ENCODE measurements around the gene GLP1R.

GLP1R gene

DNA sequence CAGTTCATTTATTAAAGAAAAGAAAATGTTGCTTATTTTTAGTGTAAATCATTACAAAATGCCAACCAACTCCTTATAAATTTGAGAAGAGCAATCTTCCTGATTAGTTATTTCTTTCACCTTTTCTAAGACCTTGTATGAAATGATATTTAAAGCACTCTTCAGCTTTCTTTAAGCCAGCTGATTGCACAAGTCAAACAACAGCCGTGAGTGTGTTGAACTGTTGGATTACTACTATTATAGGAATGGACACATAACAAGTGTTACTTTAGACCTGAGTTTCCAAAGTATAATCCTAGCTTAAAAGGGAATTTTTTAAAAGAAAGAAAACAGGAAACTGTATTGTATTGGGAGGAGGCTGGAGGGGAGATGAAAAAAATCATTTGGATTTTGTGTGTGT, 26.8 kb upstream of the GLP1R start:
- TF ChIP-seq CTCF (IDR thresholded peaks at IDR 0.05; ENCODE audit: low read depth, low read length) = no peak
- no peak for DNase-seq (ENCODE audit: low read depth in 2 of 2)
- no peak overlapping the region for H3K4me3 ChIP-seq (replicated peaks in 1 of 2; ENCODE audit: low read depth in 2 of 2, low read length in 2 of 2)

GRCh38 chr6:39026175-39026574, 22.4 kb upstream of the GLP1R start:
- no peak for TF ChIP-seq CTCF (IDR thresholded peaks at IDR 0.05; ENCODE audit: low read depth, low read length)
- H3K4me3 ChIP-seq (replicated peaks in 1 of 2; ENCODE audit: low read depth in 2 of 2, low read length in 2 of 2) = no peak overlapping the region
- no peak for DNase-seq (ENCODE audit: low read depth in 2 of 2)

GRCh38 chr6:39029156-39030011, 19.2 kb upstream of the GLP1R start:
- peak; percentile 6 to 7 for DNase-seq (ENCODE audit: low read depth in 2 of 2)
- H3K4me3 ChIP-seq (replicated peaks in 1 of 2; ENCODE audit: low read depth in 2 of 2, low read length in 2 of 2) = no peak overlapping the region
- peak; percentile 68 for TF ChIP-seq CTCF (IDR thresholded peaks at IDR 0.05; ENCODE audit: low read depth, low read length)

GRCh38 chr6:39035681-39036080, 12.9 kb upstream of the GLP1R start:
- H3K4me3 ChIP-seq (replicated peaks in 1 of 2; ENCODE audit: low read depth in 2 of 2, low read length in 2 of 2) = no peak overlapping the region
- no peak for TF ChIP-seq CTCF (IDR thresholded peaks at IDR 0.05; ENCODE audit: low read depth, low read length)
- no peak for DNase-seq (ENCODE audit: low read depth in 2 of 2)

- DNase-seq (ENCODE audit: low read depth in 2 of 2) = no peak
- no peak overlapping the region for H3K4me3 ChIP-seq (replicated peaks in 1 of 2; ENCODE audit: low read depth in 2 of 2, low read length in 2 of 2)
- no peak for TF ChIP-seq CTCF (IDR thresholded peaks at IDR 0.05; ENCODE audit: low read depth, low read length)
Observed at GRCh38 chr6:39037082-39037508, 11.5 kb upstream of the GLP1R start.

DNA sequence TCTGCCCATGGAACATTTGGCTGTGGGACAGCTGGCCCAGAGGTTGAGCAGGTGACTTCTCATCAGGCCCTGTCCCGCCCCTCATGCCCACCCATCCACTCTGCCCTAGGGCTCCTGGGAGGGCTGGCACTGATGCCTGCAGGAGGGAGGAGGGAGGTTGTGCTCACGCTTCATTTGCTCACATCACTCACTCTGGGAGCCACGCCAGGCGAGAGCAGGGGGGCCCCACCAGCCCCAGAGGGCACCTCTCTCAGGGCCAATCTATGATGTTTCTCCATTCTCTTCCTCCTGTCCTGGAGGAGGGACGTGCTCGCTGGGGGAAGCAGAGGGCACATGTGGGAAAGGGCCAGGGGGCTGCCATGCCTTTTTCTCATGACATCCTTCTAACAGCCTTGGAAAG, 10.9 kb upstream of the GLP1R start:
- TF ChIP-seq CTCF (IDR thresholded peaks at IDR 0.05; ENCODE audit: low read depth, low read length) = no peak
- no peak overlapping the region for H3K4me3 ChIP-seq (replicated peaks in 1 of 2; ENCODE audit: low read depth in 2 of 2, low read length in 2 of 2)

More for the DNA sequence above, 10.9 kb upstream of the GLP1R start:
- DNase-seq (ENCODE audit: low read depth in 2 of 2) = no peak
